ENCODE measurements around the gene GPC2. TPM values are rescaled to one million over a fixed set of nuclear protein-coding genes. Genes with fewer than 3 reads are reported as not detected.
"Not testable (repeated sequence)": the region's sequence is repeated elsewhere in the genome, so short reads cannot be mapped to it uniquely, and the experiment has no call there.

Gene GPC2
- total RNA-seq, 1 experiment from 2014 or later, result 17.9 TPM

- BruUV-seq (replicated peaks), result TSS peak; percentile 76
- peak; percentile 2 for TF ChIP-seq TCF7L2 (IDR thresholded peaks at IDR 0.05; ENCODE audit: borderline replicate concordance, extremely low read depth, insufficient read depth, insufficient read length)
- TF ChIP-seq MAX (IDR thresholded peaks at IDR 0.05), result no peak
- DNase-seq (ENCODE audit: low read depth, low spot score) (no peak), ATAC-seq (no peak)
- H4K20me1 ChIP-seq (ENCODE audit: insufficient read depth), result no peaks in the 10 kb centered on the region
- H3K4me3 ChIP-seq (replicated peaks in 1 of 2; ENCODE audit: low read depth in 1 of 2, low read length in 2 of 2), result peak overlapping the region; percentile 94 to 99
- H3K9me2 ChIP-seq (ENCODE audit: insufficient read depth), result no peaks in the 10 kb centered on the region
- H3K79me2 ChIP-seq (ENCODE audit: insufficient read depth, low read length), result peaks cover 29% of the 10 kb centered on the region
- ChIA-PET CTCF (interaction anchor here (1.0 to 1.3 kb wide), 3 partner anchors 9 to 15 kb away, joined by 3 to 6 read pairs (median 4); no protein-coding TSS in a partner anchor), POLR2A (interaction anchor here (0.6 to 1.4 kb wide), 6 partner anchors 20 to 66 kb away, joined by 3 to 7 read pairs (median 3); partner anchors contain the start of genes GPC2 and STAG3), RAD21 (ENCODE audit: low non-redundant PET in 1 of 2, low total read pairs in 2 of 2, uncharacterized antibody in 2 of 2, unreplicated experiment in 2 of 2) (interaction anchor here in 1 of 2 experiments (0.6 kb wide), 1 partner anchor 14 kb away, joined by 6 read pairs; no protein-coding TSS in a partner anchor)
- intact Hi-C loops (cut with micrococcal nuclease), result no loop called here
- H3K9me3 ChIP-seq (ENCODE audit: control insufficient read depth in 1 of 2, insufficient read depth in 1 of 2, low read depth in 1 of 2, low read length in 2 of 2), result no peaks in the 10 kb centered on the region
- H2AFZ ChIP-seq (ENCODE audit: low read depth, low read length, poor library complexity, severe bottlenecking), result no peak overlapping the region
- H3K36me3 ChIP-seq (ENCODE audit: control insufficient read depth in 1 of 2, insufficient read depth in 2 of 2, low read length in 2 of 2), result no peaks in the 10 kb centered on the region; a peak in 2 of 4 replicates
- peak overlapping the region; percentile 49 for H3K27ac ChIP-seq (ENCODE audit: low read depth, low read length)
- peaks cover 9 to 21% of the 10 kb centered on the region in 2 experiments for H3K4me1 ChIP-seq (ENCODE audit: control insufficient read depth in 1 of 2, insufficient read depth in 2 of 2, low read length in 2 of 2)
- H3K9ac ChIP-seq (ENCODE audit: low read length), result peak overlapping the region; percentile 55
- H3K4me2 ChIP-seq (ENCODE audit: low read length), result peak overlapping the region; percentile 95
- no peaks in the 10 kb centered on the region for H3K27me3 ChIP-seq (ENCODE audit: insufficient read depth, low read length)
These were observed 29.0 kb downstream of the GPC2 start for GRCh38 chr7:100148225-100148558.

GRCh38 chr7:100147278-100147677 is 29.9 kb downstream of the GPC2 start:
- no TSS peak for BruUV-seq (replicated peaks)
- no peak overlapping the region for H2AFZ ChIP-seq (ENCODE audit: low read depth, low read length, poor library complexity, severe bottlenecking)
- ATAC-seq (no peak), DNase-seq (ENCODE audit: low read depth, low spot score) (no peak)
- no peaks in the 10 kb centered on the region for H3K9me3 ChIP-seq (ENCODE audit: control insufficient read depth in 1 of 2, insufficient read depth in 1 of 2, low read depth in 1 of 2, low read length in 2 of 2)
- H3K9ac ChIP-seq (ENCODE audit: low read length), result no peak overlapping the region
- RAD21 ChIA-PET (ENCODE audit: low non-redundant PET in 1 of 2, low total read pairs in 2 of 2, uncharacterized antibody in 2 of 2, unreplicated experiment in 2 of 2), result no interaction called here
- no peak overlapping the region for H3K27ac ChIP-seq (ENCODE audit: low read depth, low read length)
- intact Hi-C loops (cut with micrococcal nuclease), result no loop called here
- peaks cover 23% of the 10 kb centered on the region for H3K79me2 ChIP-seq (ENCODE audit: insufficient read depth, low read length)
- no peaks in the 10 kb centered on the region; a peak in 1 of 4 replicates for H3K36me3 ChIP-seq (ENCODE audit: control insufficient read depth in 1 of 2, insufficient read depth in 2 of 2, low read length in 2 of 2)
- CTCF ChIA-PET, result no interaction called here
- H4K20me1 ChIP-seq (ENCODE audit: insufficient read depth), result no peaks in the 10 kb centered on the region
- no peak overlapping the region for H3K4me2 ChIP-seq (ENCODE audit: low read length)
- no peak overlapping the region for H3K4me3 ChIP-seq (replicated peaks in 1 of 2; ENCODE audit: low read depth in 1 of 2, low read length in 2 of 2)
- no peak for TF ChIP-seq EZH2phosphoT487 (IDR thresholded peaks at IDR 0.05; ENCODE audit: borderline replicate concordance)
- no peak for TF ChIP-seq ATF3 (IDR thresholded peaks at IDR 0.05)
- TF ChIP-seq POLR2A (IDR thresholded peaks at IDR 0.05; ENCODE audit: borderline replicate concordance, extremely low read depth, insufficient read depth, insufficient read length), result no peak
- no peak for TF ChIP-seq CEBPB (IDR thresholded peaks at IDR 0.05; ENCODE audit: low read depth)
- TF ChIP-seq ZNF274 (IDR thresholded peaks at IDR 0.05; ENCODE audit: low read depth, low read length), result no peak
- no peak for TF ChIP-seq FOSL1 (IDR thresholded peaks at IDR 0.05; ENCODE audit: low read depth)
- no peak for TF ChIP-seq EZH2 (IDR thresholded peaks at IDR 0.05)
- TF ChIP-seq YY1 (IDR thresholded peaks at IDR 0.05; ENCODE audit: extremely low read depth, insufficient replicate concordance, low read depth, low read length), result no peak
- TF ChIP-seq ZBTB33 (IDR thresholded peaks at IDR 0.05; ENCODE audit: extremely low read depth, insufficient replicate concordance, low read length), result no peak
- TF ChIP-seq SRF (IDR thresholded peaks at IDR 0.05; ENCODE audit: low read depth), result no peak
- H3K27me3 ChIP-seq (ENCODE audit: insufficient read depth, low read length), result no peaks in the 10 kb centered on the region
- H3K9me2 ChIP-seq (ENCODE audit: insufficient read depth), result no peaks in the 10 kb centered on the region
- H3K4me1 ChIP-seq (ENCODE audit: control insufficient read depth in 1 of 2, insufficient read depth in 2 of 2, low read length in 2 of 2), result peaks cover 9 to 21% of the 10 kb centered on the region in 2 experiments
- POLR2A ChIA-PET, result interaction anchor here (0.6 kb wide), 1 partner anchor 45 kb away, joined by 3 read pairs; no protein-coding TSS in a partner anchor

GRCh38 chr7:100146350-100146749 is 30.8 kb downstream of the GPC2 start:
- H4K20me1 ChIP-seq (ENCODE audit: insufficient read depth); CTCF ChIA-PET; intact Hi-C loops (cut with micrococcal nuclease); ATAC-seq; BruUV-seq (replicated peaks); DNase-seq (ENCODE audit: low read depth, low spot score); POLR2A ChIA-PET; H3K9ac ChIP-seq (ENCODE audit: low read length); H3K27ac ChIP-seq (ENCODE audit: low read depth, low read length); H3K36me3 ChIP-seq (ENCODE audit: control insufficient read depth in 1 of 2, insufficient read depth in 2 of 2, low read length in 2 of 2); H3K27me3 ChIP-seq (ENCODE audit: insufficient read depth, low read length); H3K4me3 ChIP-seq (replicated peaks in 1 of 2; ENCODE audit: low read depth in 1 of 2, low read length in 2 of 2); H3K9me2 ChIP-seq (ENCODE audit: insufficient read depth); H3K9me3 ChIP-seq (ENCODE audit: control insufficient read depth in 1 of 2, insufficient read depth in 1 of 2, low read depth in 1 of 2, low read length in 2 of 2); RAD21 ChIA-PET (ENCODE audit: low non-redundant PET in 1 of 2, low total read pairs in 2 of 2, uncharacterized antibody in 2 of 2, unreplicated experiment in 2 of 2); H2AFZ ChIP-seq (ENCODE audit: low read depth, low read length, poor library complexity, severe bottlenecking); H3K4me2 ChIP-seq (ENCODE audit: low read length): not testable (repeated sequence)
- H3K4me1 ChIP-seq (ENCODE audit: control insufficient read depth in 1 of 2, insufficient read depth in 2 of 2, low read length in 2 of 2), result peaks cover 9 to 21% of the 10 kb centered on the region in 2 experiments
- peaks cover 16% of the 10 kb centered on the region for H3K79me2 ChIP-seq (ENCODE audit: insufficient read depth, low read length)

Data from HCT116 (cell line).